H1 (cell line): ENCODE results near the gene RIPK4.
A peak's percentile ranks its signal among the peaks of the same experiment; 100 is the strongest.

Source experiments
- BRCA1 ChIP-seq: IDR thresholded peaks from 2 replicates; pipeline ENCODE4 v1.6.1; 2012; ENCODE audit warnings: low read depth, low read length, improper control_type of control experiment
- CHD2 ChIP-seq: IDR thresholded peaks from 2 replicates; pipeline ENCODE4 v1.6.1; 2012; ENCODE audit warnings: low read length, improper control_type of control experiment
- CTCF ChIP-seq, 3 experiments: IDR thresholded peaks; 1 replicate in 2 of 3; 2 replicates in 1 of 3; pipeline versions ENCODE4 v1.5.1 to v1.6.1; 2011; ENCODE audit warnings: low read length in 3 of 3, mild to moderate bottlenecking in 3 of 3, inconsistent platforms in 2 of 3, low read depth in 1 of 3, moderate library complexity in 1 of 3; ENCODE audit not compliant: insufficient read depth in 1 of 3; ENCODE audit errors: control extremely low read depth in 1 of 3
- EP300 ChIP-seq, 2 experiments: IDR thresholded peaks; 1 replicate in 1 of 2; 2 replicates in 1 of 2; pipeline ENCODE4 v1.6.1; 2011 to 2012; ENCODE audit warnings: low read depth in 2 of 2, low read length in 2 of 2, mild to moderate bottlenecking in 2 of 2, borderline replicate concordance in 1 of 2, inconsistent platforms in 1 of 2, moderate library complexity in 1 of 2
- EZH2 ChIP-seq: fragments of 200-600 bp; sonication (generic); IDR thresholded peaks from 2 replicates; pipeline ENCODE4 v1.7.1; 2012; ENCODE audit warnings: low read depth, mild to moderate bottlenecking, moderate library complexity, low read length, inconsistent platforms; ENCODE audit not compliant: severe bottlenecking
- GABPA ChIP-seq: IDR thresholded peaks from 2 replicates; pipeline ENCODE4 v1.6.1; 2011; ENCODE audit warnings: mild to moderate bottlenecking, low read length, moderate library complexity, borderline replicate concordance; ENCODE audit not compliant: insufficient read depth
- GTF2F1 ChIP-seq: IDR thresholded peaks from 2 replicates; pipeline ENCODE4 v1.6.1; 2012; ENCODE audit warnings: low read depth, low read length, improper control_type of control experiment, borderline replicate concordance
- MAX ChIP-seq: IDR thresholded peaks from 2 replicates; pipeline ENCODE4 v1.6.1; 2012; ENCODE audit warnings: inconsistent platforms
- POLR2A ChIP-seq, 2 experiments: IDR thresholded peaks; 1 replicate in 1 of 2; 2 replicates in 1 of 2; pipeline ENCODE4 v1.6.1; 2011; ENCODE audit warnings: low read depth in 2 of 2, low read length in 2 of 2, mild to moderate bottlenecking in 2 of 2; ENCODE audit errors: control extremely low read depth in 1 of 2
- SIRT6 ChIP-seq: IDR thresholded peaks from one replicate; pipeline ENCODE4 v1.7.1; 2012; ENCODE audit warnings: low read length, inconsistent platforms
- SP2 ChIP-seq: IDR thresholded peaks from 2 replicates; pipeline ENCODE4 v1.6.1; 2012; ENCODE audit warnings: mild to moderate bottlenecking, low read length, inconsistent platforms
- SRF ChIP-seq: IDR thresholded peaks from 2 replicates; pipeline ENCODE4 v1.6.1; 2011; ENCODE audit warnings: mild to moderate bottlenecking, low read depth, low read length, moderate library complexity
- TBP ChIP-seq: IDR thresholded peaks from 2 replicates; pipeline ENCODE4 v1.6.1; 2011; ENCODE audit warnings: low read depth, low read length, improper control_type of control experiment
- YY1 ChIP-seq: IDR thresholded peaks from 2 replicates; pipeline ENCODE4 v1.6.1; 2011; ENCODE audit warnings: low read depth, mild to moderate bottlenecking, low read length

- no peak for TF ChIP-seq CTCF (IDR thresholded peaks at IDR 0.05; ENCODE audit: control extremely low read depth in 1 of 3, insufficient read depth in 1 of 3, low read depth in 1 of 3, low read length in 3 of 3)
- no peak for TF ChIP-seq MAX
- no peak for TF ChIP-seq EP300 (IDR thresholded peaks at IDR 0.05; ENCODE audit: borderline replicate concordance in 1 of 2, low read depth in 2 of 2, low read length in 2 of 2)
- no peak for TF ChIP-seq TBP
- no peak for TF ChIP-seq GABPA
- peak; percentile 74 for TF ChIP-seq EZH2
- no peak for TF ChIP-seq SP2
- TF ChIP-seq POLR2A (IDR thresholded peaks at IDR 0.05; ENCODE audit: control extremely low read depth in 1 of 2, low read depth in 2 of 2, low read length in 2 of 2), result no peak
- TF ChIP-seq GTF2F1, result no peak
- no peak for TF ChIP-seq BRCA1
- TF ChIP-seq SIRT6, result no peak
- TF ChIP-seq CHD2, result no peak
- no peak for TF ChIP-seq YY1
- TF ChIP-seq SRF, result no peak
These were observed 40.7 kb downstream of the RIPK4 start for GRCh38 chr21:41726058-41726558.
